Stimulated activated CD8-positive, alpha-beta memory T cell treated with anti-CD3 and anti-CD28 coated beads, Interleukin-15, amount 100 ng/mL, for 24 hours (primary cell): ENCODE results near the gene CSNK1D.
A peak's percentile ranks its signal among the peaks of the same experiment; 100 is the strongest.

Source experiments
- DNase-seq: peaks from one replicate; pipeline ENCODE4 v3.0.0-alpha.2; 2020; ENCODE audit warnings: low read depth

CSNK1D gene

DNA sequence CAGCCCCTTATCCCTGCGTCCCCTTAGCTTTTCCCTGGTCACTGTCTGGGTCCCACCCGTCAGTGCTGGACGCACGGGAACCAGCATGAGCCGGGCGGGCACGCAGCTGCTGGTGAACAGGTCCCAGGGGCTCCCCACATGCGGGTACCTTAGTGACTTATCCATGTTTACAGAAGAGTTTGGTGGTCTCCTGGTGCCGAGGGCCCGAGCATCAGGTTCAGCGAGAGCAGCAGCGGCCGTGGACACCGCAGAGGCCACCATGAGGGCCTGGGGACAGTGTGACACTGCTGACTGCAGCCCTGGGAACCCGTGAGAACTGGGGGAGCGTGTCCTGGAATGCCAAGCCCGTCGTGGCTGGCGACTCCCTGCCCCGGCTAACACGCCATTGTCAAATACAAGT is 37.4 kb upstream of the CSNK1D start:
- no peak for DNase-seq

DNA sequence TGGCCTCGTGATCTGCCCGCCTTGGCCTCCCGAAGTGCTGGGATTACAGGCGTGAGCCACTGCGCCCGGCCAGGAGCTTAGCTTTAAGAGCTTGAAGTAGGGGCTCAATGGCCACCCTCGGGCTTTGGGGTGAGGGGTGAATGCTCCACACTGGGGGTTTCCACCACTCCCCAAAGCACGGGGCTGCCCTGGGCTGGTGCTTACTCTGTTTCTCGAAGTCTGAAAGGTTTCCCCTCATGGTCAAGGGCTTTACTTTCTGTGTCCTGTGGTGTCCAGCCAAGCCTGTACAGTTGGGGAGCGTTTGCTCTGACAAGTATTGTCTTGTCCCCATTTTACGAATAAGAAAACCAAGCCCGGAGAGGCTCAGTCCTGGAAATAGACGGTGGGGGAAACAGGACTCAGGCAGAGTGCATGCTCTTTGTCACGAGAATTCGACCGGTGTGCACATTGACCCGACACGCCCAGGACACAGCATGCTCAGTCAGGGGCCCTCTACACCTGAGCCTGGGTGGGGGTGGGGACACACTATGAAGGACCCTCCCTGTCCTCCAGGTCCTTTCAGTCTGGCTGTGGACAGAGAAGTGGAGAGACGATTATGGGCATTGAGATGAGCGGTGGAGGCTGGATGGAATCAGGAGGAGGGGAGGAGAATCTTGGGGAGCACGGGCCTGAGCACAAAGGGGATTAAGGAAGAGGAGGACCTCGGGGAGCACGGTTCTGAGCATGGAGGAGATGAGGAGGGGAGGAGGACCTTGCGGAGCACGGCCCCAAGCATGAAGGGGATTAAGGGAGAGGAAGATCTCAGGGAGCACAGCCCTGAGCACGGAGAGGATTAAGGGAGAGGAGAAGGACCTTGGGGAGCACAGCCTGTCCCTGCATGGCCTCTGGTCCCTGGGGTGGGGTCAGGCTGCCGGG is 36.4 kb upstream of the CSNK1D start:
- DNase-seq = no peak

DNA sequence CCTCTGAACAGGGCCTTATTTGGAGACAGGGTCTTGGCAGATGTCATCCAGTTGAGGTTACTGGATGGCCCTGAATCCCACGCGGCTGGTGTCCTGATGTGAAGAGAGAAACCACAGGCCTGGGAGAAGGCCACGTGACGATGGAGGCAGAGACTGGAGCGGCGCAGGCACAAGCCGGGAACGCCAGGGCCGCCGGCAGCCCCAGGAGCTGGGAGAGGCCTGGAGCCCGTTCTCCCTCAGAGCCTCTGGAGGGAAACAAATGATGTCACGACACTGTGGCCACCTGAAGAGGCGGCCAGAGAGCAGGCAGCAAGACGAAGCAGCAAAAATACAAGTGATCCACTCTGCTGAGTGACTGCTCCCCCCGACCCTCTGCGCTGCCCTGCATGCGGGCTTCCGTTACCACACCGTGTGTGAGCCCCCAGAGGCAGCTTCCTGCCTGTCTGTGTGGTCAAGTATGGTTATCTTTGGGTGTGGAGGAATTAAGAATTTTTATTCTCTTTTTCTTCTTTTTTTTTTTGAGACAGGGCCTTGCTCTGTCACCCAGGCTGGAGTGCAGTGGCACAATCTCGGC is 32.3 kb upstream of the CSNK1D start:
- no peak for DNase-seq

DNA sequence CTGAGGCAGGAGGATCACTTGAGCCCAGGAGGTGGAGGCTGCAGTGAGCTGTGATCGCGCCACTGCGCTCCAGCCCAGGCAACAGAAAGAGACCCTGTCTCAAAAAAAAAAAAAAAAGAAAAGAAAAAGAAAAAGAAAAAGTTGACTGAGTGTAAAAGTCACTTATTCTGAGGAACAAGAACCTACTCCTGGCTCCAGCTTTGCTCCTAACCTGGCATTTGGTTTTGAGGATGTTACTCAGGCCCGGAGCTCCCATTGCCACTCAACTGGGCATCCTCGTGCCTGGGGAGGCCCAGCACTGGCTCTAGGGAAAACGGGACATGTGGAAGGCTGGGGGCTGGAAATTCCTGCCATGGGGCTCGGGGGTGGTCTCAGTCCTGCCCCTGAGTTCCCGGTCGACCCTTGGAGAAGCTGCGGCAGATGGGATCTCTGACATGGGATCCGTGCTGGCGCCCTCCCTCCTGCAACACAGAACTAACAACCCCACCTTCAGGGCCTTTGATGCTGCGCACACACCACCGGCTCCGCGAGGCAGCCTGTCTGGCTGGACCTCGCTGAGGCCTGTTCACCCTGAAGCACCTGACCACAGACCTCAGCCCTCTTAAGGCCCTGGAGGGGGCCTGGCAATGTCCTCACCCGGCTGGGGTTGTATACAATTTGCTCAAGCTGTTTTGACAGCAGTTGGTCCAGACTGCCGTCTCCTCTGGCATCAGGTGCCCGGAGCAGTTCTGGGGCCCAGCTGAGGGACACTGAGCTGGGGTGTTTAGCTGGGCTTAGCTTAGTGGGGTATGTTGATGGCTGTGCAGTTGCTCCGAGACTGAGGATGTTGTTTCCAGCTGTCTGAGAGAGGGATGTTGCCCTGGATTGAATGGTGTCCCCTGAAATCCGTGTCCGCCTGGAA is 31.6 kb upstream of the CSNK1D start:
- DNase-seq = no peak

DNA sequence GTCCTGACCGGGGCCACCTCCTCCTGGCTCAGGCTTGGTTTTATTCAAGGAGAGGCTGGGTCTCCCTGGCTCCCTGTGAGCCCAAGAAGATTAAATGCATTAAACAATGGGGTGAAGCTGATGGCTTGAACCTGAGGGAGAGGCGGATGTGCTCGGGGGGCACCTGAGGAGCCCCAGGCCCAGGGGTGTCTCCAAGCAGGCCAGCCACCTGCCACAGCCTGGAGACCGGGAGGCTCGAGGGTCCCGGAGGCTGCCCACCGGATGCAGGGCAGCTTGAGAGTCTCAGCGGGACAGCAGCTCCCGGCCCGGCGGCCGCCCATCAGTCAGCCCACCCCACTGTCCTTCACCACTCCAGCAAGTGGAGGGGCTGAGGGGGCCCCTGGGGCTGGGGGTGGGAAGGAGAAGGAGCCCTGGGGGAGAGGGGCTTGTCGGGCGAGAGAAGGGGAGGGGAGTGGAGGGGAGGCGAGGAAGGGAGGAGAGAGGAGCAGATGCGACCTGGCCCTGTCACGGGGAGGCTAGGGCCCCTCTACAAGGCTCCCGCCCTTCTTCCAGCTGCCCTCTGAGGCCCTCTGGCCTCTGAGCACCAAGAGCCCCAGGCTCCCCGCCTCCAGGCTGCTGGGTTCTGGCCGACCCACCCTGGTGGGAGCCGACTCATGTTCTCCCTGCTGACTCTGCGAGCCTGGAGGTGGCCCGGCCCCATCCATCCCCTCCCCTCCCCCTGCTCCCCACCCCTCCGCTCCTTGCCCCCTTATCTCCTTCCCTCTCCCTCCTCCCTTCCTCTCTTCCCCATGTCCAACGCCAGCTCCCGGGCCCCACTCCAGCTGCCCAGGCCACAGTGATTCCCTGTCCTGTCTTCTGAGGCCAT is 30.7 kb upstream of the CSNK1D start:
- DNase-seq = no peak

DNA sequence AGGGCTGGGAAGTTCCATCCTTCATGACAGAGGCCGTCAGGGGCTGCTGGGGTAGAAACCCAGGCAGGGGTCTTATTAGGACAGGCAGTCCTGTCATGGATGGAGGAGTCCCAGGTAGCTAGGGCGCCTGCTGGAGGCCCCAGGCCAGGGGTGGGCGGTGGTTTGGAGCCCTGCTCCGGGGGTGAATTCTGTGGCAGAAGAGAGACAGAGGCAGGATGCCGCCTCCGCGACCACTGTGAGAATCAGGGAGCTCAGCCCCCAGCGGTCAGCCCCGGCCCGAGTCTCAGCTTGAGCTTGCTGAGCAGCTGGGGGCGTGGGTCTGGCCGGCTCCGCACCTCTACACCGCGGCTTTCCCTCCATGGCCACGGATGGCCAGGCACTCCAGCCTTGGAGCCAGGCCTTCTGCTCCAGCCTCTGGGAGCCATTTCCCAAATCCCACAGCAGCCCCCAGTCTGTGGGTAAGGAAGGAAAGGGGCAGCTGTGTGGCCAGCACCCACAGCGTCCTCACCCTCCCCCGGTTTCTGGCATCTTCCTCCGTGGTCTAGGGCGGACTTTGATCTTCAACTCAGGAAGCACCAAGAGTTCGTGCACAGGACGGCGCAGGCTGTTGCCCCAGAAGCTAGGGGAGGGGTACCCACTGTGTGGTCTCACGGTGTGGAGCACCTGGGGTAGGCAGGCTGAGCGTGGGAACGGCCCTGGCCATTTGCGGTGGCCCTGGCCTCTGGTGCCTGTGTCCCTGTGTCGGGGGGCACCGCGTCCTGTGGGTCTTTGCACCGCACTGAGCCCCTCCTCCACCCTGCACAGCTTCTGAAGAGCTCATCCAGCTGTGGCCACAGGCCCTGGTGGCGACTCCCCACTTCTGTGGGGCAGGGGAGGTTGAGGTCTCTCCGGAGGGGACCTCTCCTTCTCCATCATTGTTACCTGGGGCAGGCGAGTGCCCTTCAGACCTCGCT is 29.8 kb upstream of the CSNK1D start:
- no peak for DNase-seq

DNA sequence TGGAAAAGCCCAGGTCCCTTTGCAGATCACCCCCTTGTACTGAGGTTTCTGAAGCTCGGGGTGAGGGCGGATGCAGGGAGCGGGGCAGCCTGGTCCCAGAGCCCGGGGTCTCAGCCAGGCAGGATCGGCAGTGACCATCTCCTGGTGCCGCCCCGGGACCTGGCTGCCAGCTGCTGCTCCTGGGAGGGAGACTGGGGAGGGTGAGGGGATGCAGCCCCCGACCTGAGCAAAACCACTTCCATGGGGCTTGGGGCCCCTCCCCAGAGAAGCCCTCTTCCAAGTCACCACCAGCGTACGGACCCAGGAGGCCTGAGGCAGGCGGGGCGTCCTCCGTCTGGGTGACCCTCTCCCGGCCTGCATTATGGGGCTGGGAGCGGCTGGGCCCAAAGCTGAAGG is 29.1 kb upstream of the CSNK1D start:
- DNase-seq = no peak

DNA sequence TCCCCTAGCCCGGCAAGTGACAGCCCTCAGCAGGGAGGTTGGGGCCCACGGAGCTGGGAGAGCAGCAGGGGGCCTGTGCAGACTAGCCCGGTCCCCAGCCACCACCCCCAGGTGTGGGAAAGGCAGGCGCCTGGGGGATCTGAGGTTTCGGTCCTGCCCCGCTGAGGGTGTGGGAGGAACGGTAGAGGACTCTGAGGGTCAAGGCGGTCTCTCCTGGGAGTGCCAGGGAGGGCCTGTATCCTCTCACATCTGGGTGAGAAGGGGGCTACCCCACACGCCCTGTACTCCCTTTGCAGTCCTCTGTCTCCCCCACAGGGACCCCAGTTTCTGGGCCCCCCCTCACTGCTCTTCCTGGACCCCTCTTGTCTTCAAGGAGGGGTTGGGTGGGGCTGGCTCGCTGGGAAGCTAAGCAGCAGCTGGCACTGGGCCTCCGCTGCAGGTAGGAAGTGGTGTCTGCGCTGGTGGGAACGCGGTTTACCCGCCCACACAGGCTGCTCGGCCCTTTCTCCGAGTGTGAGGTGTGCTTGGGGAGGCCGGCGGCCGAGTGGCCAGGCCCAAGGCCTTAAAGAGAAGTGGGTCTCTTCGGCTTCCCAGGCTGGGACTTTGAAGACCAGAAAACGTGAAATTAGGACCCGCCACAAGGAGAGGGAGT is 28.5 kb upstream of the CSNK1D start:
- DNase-seq = no peak

DNA sequence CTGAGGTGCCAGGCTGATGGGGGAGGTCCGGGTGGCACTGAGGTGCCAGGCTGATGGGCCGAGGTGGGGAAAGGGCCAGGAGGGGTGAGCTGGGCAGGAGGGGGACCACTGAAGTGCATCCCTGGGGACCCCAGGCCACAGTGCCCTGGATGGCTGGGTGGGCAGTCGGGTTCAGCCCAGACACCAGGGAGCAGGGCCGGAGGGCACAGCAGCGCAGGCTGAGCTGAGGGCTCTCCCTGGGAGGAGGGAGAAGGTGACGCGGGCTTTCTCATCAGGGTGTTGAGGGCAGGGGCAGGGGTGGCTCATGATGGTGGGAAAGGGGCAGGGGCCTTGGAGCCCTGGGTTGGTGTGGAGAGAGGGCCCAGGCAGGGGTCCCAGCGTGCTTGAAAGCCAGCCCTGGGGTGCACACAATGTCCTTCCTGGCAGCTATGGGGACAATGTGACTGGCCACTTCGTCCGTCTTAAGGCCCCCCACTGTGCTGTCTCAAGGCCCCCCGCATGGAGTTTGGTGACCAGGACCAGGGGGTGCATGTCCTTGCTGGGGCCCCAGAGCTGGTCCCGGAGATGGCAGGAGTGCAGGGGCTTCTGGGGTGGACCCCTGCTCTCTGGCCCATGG is 27.9 kb upstream of the CSNK1D start:
- no peak for DNase-seq

DNA sequence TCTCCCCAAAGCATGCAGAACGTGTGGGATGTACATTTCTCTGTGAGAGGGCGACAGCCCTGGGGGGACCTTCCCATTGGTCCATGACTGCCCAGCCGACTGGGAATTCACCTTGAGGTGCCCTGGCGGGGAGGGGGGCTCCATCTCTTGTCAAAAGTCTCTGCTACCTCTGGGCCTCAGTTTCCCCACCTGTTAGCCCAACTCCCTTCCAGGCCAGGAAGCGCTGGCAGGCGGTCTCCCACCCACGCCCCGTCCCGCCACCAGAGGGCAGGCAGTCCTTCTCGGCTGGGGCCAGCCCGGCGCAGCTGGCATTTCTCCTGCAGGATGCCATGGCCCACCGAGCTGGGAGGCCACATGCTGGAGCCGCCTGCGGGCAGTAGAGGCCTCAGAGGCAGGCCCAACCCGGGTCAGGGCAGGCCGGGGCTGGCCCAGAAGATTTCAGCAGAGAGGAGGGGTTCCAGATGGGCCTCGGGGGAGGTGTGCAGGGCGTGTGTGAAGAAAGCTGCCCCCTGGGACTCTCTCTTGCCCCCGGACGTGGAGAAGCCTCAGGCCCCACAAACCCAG is 27.3 kb upstream of the CSNK1D start:
- no peak for DNase-seq

DNA sequence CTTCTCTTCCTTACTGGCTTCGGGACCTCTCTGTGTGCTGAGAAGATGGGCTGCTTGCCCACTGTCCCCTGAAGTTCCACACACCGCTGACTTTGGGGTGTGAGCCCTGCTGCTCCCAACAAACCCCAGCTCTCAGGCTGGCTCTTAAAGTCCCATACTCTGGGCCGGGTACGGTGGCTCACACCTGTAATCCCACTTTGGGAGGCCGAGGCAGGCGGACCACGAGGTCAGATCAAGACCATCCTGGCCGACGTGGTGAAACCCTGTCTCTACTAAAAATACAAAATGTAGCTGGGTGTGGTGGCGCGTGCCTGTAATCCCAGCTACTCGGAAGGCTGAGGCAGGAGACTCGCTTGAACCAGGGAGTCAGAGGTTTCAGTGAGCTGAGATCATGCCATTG is 26.7 kb upstream of the CSNK1D start:
- DNase-seq = no peak

DNA sequence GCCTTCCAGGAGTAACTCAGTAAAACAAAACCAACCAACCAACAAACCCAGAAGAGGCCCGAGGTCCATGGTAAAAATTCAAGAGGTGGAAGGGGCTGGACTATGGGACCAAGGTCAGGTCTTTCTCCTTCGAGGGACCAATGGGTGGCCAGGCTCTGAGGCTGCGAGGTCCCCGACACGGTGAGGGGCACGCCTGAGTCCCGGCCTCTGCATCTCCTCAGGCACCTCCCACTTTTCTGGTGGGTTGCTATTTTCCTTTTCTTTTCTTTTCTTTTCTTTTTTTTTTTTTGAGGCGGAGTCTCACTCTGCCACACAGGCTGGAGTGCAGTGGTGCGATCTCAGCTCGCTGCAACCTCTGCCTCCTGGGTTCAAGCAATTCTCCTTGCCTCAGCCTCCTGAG is 26.0 kb upstream of the CSNK1D start:
- no peak for DNase-seq

DNA sequence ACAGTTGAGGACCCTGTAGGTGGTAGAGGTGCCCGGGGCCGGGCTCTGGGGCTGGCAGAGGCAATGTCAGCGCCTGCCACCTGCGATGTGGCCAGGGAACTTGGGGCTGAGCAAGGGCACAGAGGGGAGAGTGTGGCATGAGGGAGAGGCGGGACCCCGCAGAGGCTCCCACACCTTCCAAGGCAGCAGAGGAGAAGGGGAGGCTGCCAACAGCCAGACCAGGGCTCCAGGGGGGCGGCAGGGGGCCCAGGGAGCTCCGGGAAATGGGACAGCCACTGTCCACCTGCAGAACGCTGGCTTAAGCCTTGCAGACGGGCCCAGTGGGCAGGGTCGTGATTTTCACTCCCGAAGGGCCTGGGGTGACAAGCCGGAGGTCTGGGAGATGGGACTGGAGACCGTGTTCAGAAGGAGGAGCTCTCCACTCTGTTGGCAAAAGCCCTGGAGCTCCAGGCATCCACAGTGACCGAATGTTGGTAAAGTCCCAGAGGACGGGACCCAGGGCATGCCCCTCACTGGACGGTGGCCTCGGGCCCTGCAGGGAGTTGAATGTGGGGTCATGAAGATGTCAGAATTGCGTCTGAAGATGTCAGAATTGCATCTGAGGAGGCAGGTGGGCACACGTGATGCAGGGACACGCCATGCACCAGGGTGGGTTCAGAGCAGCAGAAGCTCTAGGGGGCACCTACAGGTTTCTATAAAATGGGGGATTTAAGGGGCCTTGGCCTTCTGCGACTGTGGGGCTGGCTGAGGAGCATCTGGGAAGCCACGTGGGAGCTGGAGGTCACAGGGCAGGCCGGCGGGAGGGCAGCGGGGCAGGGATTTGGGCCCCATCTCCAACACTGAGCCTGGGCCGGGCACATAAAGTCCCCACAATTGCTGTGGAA is 25.3 kb upstream of the CSNK1D start:
- DNase-seq = no peak

DNA sequence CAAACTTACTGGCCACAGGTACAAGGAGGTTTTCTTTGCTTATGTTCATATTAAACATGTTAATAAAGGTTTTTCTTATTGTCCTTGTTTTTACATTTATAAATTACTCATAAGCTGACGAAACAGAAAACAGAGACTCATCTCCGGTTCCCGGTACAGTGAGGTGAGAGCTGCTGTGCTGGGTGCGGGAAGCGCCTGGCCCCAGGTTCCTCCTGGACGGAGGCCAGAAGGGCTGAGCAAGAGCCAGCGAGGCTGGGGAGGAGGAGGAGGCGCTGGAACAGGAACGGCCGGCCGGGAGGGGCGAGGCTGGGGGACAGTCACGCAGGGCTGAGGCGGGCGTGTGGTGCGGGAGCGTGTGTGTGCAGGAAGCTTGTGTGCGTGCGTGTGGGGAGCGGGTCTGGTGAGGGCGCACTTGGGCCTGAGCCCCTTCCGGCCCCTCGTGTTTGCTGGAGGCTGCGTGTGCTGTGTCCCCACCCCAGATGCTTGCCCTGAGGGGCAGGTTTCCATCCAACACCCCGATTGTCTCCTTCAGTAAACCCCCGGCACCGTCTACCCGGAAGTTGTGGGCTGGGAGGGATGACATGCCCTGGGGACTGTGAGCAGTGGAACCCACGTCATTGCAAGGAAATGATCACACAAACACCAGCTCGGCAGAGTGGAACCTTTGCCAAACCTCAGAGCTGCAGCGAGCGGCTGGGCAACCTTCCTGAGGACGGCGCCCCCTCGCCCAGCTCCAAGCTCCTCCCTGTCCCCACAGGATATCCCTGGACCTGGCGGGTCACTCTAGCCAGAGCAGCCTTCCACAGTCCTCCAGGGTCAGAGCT is 24.4 kb upstream of the CSNK1D start:
- DNase-seq = peak; percentile 58

DNA sequence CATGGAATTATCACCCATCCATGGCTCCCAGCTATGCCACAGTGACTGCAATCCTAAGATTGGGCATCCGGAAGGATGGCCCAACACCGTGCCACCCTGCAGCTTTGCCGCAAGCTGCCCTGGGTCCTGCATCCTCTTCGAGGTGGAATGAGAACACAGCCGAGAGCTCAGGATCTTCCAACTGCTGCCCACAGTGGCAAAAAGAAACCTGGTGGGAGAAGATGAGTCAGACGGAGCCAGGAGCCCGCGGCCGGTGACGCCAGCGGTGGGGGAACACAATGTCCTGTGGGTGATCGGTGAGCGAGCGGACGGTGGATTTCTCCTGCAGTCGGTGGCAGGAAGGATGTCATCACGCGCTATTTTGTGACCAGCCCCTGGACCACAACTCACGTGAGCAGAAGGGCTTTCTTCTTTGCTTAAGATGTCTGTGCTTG is 23.8 kb upstream of the CSNK1D start:
- DNase-seq = peak; percentile 54

DNA sequence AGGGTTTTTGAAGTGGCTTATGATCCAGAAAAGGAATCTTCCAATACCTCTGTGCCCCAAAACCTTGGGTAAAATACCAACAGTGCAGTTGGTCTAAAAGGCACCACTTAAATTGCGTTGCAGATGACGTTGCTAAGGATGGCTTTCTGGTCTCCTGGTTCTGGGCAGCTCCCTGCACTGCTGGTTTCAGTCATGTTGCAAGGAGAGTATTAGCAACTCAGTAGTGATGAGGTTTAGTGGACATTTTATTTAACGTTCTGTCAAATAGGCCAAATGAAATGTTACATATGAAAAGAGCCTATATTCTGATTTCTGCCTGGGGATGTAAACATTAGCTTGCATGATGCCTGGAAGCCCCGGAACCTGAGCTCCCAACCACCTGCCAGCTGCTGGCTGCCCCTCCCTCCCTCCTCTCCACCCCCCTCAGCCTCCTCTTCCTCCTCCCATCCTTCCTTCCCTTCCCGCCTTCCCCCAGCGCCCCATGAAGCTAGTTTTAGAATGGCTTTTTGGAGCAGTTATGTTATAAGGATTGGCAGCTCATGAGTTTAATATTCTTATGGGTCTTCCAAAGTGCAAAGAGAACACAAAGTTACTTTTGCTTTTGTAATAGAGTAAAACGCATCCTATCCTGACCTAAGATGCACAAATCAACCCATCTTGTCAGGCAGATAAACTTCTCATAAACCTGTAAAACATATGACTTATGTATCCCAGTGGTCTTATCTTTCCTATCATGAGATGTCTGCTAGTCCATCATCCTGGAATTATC is 23.2 kb upstream of the CSNK1D start:
- DNase-seq = no peak

DNA sequence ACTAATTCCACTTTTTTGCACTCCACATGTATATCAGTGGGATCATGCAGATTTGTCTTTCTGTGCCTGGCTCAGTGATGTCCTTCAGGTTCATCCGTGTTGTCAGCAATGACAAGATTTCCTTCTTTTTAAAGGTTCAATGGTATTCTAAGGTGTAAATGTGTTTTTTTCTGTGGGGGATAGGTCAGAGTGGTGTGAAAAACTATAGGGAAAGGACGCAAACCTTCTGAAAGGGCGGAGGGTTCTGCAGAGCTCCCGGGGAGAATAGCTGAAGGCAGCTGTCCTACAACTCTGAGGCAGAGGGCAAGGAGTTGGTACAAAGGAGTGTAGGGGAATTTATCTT is 21.9 kb upstream of the CSNK1D start:
- no peak for DNase-seq
